ENCODE data around the gene PANK4.
"Not testable (repeated sequence)": the region's sequence is repeated elsewhere in the genome, so short reads cannot be mapped to it uniquely, and the experiment has no call there.

The PANK4 gene

GRCh38 chr1:2554621-2555387 lies 28.4 kb upstream of the PANK4 start:
- H3K4me3 ChIP-seq (ENCODE audit: low read length), result no peak overlapping the region; the same call in 1 of the 2 replicates
- no peak for TF ChIP-seq ZNF274 (IDR thresholded peaks at IDR 0.05; ENCODE audit: low read depth, low read length)

GRCh38 chr1:2553871-2554620 lies 27.6 kb upstream of the PANK4 start:
- no peak overlapping the region for H3K4me3 ChIP-seq (ENCODE audit: low read length)
- no peak for TF ChIP-seq ZNF274 (IDR thresholded peaks at IDR 0.05; ENCODE audit: low read depth, low read length)

DNA sequence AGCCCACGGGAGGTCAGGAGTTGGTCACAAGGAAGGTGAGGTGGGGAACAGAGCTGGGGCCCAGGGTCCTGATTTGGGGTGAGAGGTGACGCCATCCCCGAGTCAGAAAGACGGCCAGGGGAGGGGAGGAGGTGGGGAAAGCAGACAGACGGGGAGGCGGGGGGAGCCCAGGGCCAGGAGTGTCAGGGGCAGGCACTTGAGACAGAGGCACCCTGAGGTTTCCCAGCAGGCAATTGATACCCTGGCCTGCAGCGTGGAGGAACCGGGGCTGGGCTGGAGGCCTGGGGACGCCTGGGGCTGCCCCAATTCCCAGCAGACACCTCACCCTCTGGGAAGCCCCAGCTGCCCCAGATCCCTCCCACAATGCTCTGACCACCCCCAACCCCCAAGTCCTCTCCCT lies 26.7 kb upstream of the PANK4 start:
- not testable (repeated sequence) for H3K4me3 ChIP-seq (ENCODE audit: low read length)

GRCh38 chr1:2552189-2552588 lies 25.8 kb upstream of the PANK4 start:
- no peak for TF ChIP-seq ZNF274 (IDR thresholded peaks at IDR 0.05; ENCODE audit: low read depth, low read length)
- H3K4me3 ChIP-seq (ENCODE audit: low read length), result no peak overlapping the region

DNA sequence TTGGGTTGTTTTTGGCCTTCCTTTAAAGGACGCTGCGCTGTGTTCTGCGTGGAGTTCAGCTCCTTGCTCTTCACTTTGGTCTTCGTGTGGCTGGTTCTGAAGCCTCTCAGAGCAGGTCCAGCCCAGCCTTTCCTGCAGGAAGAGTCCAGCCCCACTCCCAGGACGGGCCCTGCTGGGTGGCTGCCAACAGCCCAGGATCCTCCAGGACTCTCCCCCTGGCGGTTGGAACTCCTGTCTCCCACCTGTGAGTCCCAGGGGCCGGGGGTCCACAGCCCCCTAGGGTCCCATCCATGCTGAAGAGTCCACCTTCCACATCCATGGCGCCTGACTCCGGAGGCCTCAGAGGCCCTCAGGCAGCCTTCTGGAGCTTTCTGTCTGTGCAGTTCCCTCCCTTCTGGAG lies 25.1 kb upstream of the PANK4 start:
- not testable (repeated sequence) for H3K4me3 ChIP-seq (ENCODE audit: low read length)

DNA sequence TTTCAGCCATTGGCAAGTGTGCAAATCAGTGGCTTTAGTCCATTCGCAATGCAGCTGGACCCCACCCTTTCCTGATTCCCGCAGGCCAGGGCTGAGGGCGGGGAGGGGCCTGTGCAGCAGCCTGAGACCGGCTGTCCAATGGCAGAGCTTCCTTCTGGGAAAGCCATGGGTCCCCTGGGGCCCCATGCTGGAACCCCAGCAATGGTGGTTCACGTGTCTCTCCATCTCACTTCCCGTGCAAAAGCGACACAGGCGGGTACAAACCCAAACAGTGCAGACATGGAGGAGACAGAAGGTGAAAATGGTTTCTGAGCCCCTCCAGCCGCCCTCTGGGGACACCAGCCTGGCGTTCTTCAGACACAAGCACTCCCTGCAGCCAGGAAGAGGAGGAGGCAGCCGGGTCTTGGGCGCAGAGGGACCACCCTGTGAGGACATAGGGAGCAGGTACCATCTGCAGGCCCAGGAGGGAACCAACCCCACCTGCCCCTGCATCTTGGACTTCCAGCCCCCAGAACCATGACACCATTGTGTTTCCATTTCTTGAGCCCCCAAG lies 24.0 kb upstream of the PANK4 start:
- H3K4me3 ChIP-seq (ENCODE audit: low read length), result not testable (repeated sequence)

DNA sequence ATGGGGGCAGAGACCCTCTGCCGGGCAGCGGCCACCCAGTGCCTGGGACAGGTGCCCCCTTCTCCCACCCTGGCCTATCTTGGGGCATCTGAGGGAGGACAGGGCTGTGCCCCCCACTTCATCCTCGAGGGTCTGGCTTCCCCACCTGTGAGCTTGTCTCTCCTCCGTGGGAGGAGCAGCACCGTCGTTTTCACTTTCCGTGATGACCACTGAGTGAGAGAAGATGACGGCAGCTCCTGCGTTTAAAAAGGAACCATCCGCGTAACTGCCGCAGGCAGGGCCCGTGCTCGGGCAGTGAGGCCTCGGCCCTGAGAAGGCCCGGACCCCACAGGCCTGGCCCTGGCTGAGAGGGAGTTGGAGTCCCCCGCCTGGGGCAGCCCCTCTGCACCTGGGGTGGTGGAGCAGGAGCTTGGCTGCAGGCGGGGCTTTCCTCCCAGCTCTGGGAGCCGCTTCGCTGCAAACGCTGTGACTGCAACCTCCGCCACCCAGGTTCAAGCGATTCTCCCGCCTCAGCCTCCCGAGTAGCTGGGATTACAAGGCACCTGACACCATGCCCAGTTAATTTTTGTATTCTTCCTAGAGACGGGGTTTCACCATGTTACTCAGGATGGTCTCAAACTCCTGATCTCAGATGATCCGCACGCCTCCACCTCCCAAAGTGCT lies 23.1 kb upstream of the PANK4 start:
- H3K4me3 ChIP-seq (ENCODE audit: low read length), result peak overlapping the region; percentile 18; the same call in 1 of the 2 replicates

- no peak for TF ChIP-seq ZNF274 (IDR thresholded peaks at IDR 0.05; ENCODE audit: low read depth, low read length)
- H3K4me3 ChIP-seq (ENCODE audit: low read length), result peak overlapping the region; percentile 70; the same call in 1 of the 2 replicates
Observed at GRCh38 chr1:2548068-2548589, 21.7 kb upstream of the PANK4 start.

GRCh38 chr1:2547210-2548067 lies 21.0 kb upstream of the PANK4 start:
- no peak for TF ChIP-seq ZNF274 (IDR thresholded peaks at IDR 0.05; ENCODE audit: low read depth, low read length)
- H3K4me3 ChIP-seq (ENCODE audit: low read length), result peak overlapping the region; percentile 70; the same call in 1 of the 2 replicates

- no peak for TF ChIP-seq ZNF274 (IDR thresholded peaks at IDR 0.05; ENCODE audit: low read depth, low read length)
- peak overlapping the region; percentile 70; the same call in 1 of the 2 replicates for H3K4me3 ChIP-seq (ENCODE audit: low read length)
Observed at GRCh38 chr1:2546515-2547209, 20.3 kb upstream of the PANK4 start.

GRCh38 chr1:2545754-2546514 lies 19.5 kb upstream of the PANK4 start:
- no peak for TF ChIP-seq ZNF274 (IDR thresholded peaks at IDR 0.05; ENCODE audit: low read depth, low read length)
- H3K4me3 ChIP-seq (ENCODE audit: low read length), result peak overlapping the region; percentile 70; the same call in 1 of the 2 replicates

- TF ChIP-seq ZNF274 (IDR thresholded peaks at IDR 0.05; ENCODE audit: low read depth, low read length), result no peak
- no peak overlapping the region for H3K4me3 ChIP-seq (ENCODE audit: low read length)
Observed at GRCh38 chr1:2544875-2545640, 18.7 kb upstream of the PANK4 start.

Measured in GM08714 (cell line).